ENCODE results near the gene FHL1.

The FHL1 gene

GRCh38 chrX:136209751-136210150 is 62.4 kb downstream of the FHL1 start:
- H3K27ac ChIP-seq (ENCODE audit: low read depth, low read length) = no peak overlapping the region
- H3K36me3 ChIP-seq (ENCODE audit: control insufficient read depth, insufficient read depth, low read length) = peaks cover 59% of the 10 kb centered on the region
- H3K9me3 ChIP-seq (ENCODE audit: control insufficient read depth, insufficient read depth, low read depth, low read length) = no peaks in the 10 kb centered on the region
- no peak overlapping the region for H3K9ac ChIP-seq (ENCODE audit: low read length)
- H3K27me3 ChIP-seq (ENCODE audit: control insufficient read depth, insufficient read depth, low read length) = no peaks in the 10 kb centered on the region
- H3K4me1 ChIP-seq (ENCODE audit: control insufficient read depth, insufficient read depth, low read length) = peaks cover 29% of the 10 kb centered on the region
- H3K4me3 ChIP-seq (ENCODE audit: low read depth, low read length) = no peak overlapping the region

GRCh38 chrX:136210243-136210642 is 62.9 kb downstream of the FHL1 start:
- Histone ChIP-seq H3K4me3 (ENCODE audit: low read depth, low read length) (no peak overlapping the region), H3K27me3 (ENCODE audit: control insufficient read depth, insufficient read depth, low read length) (no peaks in the 10 kb centered on the region), H3K27ac (ENCODE audit: low read depth, low read length) (no peak overlapping the region), H3K4me1 (ENCODE audit: control insufficient read depth, insufficient read depth, low read length) (peaks cover 24% of the 10 kb centered on the region), H3K9me3 (ENCODE audit: control insufficient read depth, insufficient read depth, low read depth, low read length) (no peaks in the 10 kb centered on the region), H3K9ac (ENCODE audit: low read length) (no peak overlapping the region), H3K36me3 (ENCODE audit: control insufficient read depth, insufficient read depth, low read length) (peaks cover 62% of the 10 kb centered on the region)

- no peak overlapping the region for H3K9ac ChIP-seq (ENCODE audit: low read length)
- no peaks in the 10 kb centered on the region for H3K27me3 ChIP-seq (ENCODE audit: control insufficient read depth, insufficient read depth, low read length)
- H3K27ac ChIP-seq (ENCODE audit: low read depth, low read length) = no peak overlapping the region
Observed at GRCh38 chrX:136210806-136211205, 63.5 kb downstream of the FHL1 start.

DNA sequence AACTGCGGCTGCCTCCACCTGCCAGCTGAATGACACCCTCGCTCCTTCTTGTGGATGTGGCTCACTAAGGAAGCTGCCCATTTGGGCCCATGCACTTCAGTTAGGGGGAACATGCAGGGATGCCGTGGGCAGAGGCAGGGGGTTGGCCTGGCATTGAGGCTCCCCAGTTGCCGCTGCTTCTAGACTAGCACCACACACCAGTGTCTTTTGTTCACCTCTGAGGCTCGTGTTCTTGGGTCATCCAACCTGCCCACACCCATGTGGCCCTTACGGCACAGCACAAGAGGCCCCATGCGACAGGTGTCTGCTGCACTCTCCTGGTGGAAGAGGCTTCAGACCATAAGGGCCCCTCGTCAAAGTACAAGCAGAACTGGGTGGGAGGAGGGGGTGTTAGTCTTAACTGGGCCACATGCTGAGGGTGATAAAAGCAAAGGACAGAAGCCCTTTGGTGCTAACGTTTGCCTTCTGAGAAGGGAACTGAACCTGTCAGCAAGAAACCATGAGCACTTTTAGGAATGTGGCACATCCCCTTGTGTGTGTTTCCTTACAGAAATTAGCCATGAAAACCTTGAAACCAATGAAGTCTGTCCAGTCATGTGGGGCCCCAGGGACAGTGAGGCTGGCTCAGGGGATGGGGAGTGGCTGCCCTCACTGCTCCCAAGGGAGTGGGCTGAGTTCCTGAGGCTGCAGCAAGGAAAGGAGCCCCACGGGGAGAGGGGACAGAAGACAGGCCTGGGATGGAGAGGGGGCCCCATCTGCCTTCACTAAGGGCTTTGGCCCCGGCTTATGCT is 64.6 kb downstream of the FHL1 start:
- H3K9me3 ChIP-seq (ENCODE audit: control insufficient read depth, insufficient read depth, low read depth, low read length) = no peaks in the 10 kb centered on the region
- H3K4me3 ChIP-seq (ENCODE audit: low read depth, low read length) = no peak overlapping the region
- no peaks in the 10 kb centered on the region for H3K27me3 ChIP-seq (ENCODE audit: control insufficient read depth, insufficient read depth, low read length)
- H3K27ac ChIP-seq (ENCODE audit: low read depth, low read length) = no peak overlapping the region
- peaks cover 59% of the 10 kb centered on the region for H3K36me3 ChIP-seq (ENCODE audit: control insufficient read depth, insufficient read depth, low read length)
- H3K9ac ChIP-seq (ENCODE audit: low read length) = no peak overlapping the region
- H3K4me1 ChIP-seq (ENCODE audit: control insufficient read depth, insufficient read depth, low read length) = peaks cover 12% of the 10 kb centered on the region; the same call in 1 of the 2 replicates

More at GRCh38 chrX:136210806-136211205, 63.5 kb downstream of the FHL1 start:
- Histone ChIP-seq H3K9me3 (ENCODE audit: control insufficient read depth, insufficient read depth, low read depth, low read length) (no peaks in the 10 kb centered on the region), H3K4me1 (ENCODE audit: control insufficient read depth, insufficient read depth, low read length) (peaks cover 18% of the 10 kb centered on the region), H3K4me3 (ENCODE audit: low read depth, low read length) (no peak overlapping the region), H3K36me3 (ENCODE audit: control insufficient read depth, insufficient read depth, low read length) (peaks cover 62% of the 10 kb centered on the region)

GRCh38 chrX:136212557-136213111 is 65.3 kb downstream of the FHL1 start:
- Histone ChIP-seq H3K9me3 (ENCODE audit: control insufficient read depth, insufficient read depth, low read depth, low read length) (no peaks in the 10 kb centered on the region), H3K27me3 (ENCODE audit: control insufficient read depth, insufficient read depth, low read length) (no peaks in the 10 kb centered on the region), H3K27ac (ENCODE audit: low read depth, low read length) (no peak overlapping the region), H3K4me1 (ENCODE audit: control insufficient read depth, insufficient read depth, low read length) (peaks cover 12% of the 10 kb centered on the region; the same call in 1 of the 2 replicates), H3K9ac (ENCODE audit: low read length) (no peak overlapping the region), H3K4me3 (ENCODE audit: low read depth, low read length) (no peak overlapping the region), H3K36me3 (ENCODE audit: control insufficient read depth, insufficient read depth, low read length) (peaks cover 61% of the 10 kb centered on the region)

DNA sequence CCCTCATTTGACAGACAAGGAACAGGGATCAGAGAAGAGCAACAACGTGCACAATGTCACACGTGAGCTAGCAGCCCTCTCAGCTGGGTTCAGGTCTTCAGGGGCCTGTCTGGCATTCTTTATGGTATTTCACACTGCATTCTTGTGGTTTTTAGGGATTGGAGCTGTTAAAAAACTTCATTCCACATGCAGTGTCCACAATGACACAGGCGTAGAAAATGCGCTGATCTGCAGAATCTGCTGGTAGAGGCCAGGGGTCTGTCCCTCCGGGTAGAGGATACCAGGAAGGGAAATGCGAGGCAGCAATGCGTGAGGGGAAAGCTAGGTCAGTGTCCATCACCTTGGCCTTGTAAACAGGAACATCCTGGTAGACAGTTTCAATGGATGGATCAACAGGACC is 67.2 kb downstream of the FHL1 start:
- H3K27ac ChIP-seq (ENCODE audit: low read depth, low read length) = no peak overlapping the region

DNA sequence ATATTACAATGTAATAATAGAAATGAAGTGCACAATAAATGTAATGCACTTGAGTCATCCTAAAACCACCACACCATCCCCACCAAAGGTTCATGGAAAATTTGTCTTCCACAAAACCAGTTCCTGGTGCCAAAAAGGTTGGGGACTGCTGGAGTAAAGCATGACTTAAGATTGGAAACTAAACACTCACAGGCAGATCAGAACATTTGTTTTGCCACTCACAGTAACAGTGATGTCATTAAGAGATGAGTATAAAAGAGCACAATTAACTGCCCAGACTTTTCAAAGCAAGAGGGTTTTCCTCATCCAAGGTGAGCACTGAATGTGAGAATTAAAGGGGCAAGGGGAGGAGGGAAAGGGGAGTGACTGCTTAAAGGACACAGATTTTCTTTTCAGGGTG is 68.2 kb downstream of the FHL1 start:
- H3K9me3 ChIP-seq (ENCODE audit: control insufficient read depth, insufficient read depth, low read depth, low read length) = no peaks in the 10 kb centered on the region
- H3K9ac ChIP-seq (ENCODE audit: low read length) = no peak overlapping the region
- no peak overlapping the region for H3K4me3 ChIP-seq (ENCODE audit: low read depth, low read length)
- H3K27me3 ChIP-seq (ENCODE audit: control insufficient read depth, insufficient read depth, low read length) = no peaks in the 10 kb centered on the region
- H3K36me3 ChIP-seq (ENCODE audit: control insufficient read depth, insufficient read depth, low read length) = peaks cover 65% of the 10 kb centered on the region
- H3K4me1 ChIP-seq (ENCODE audit: control insufficient read depth, insufficient read depth, low read length) = peaks cover 9% of the 10 kb centered on the region; the same call in 1 of the 2 replicates
- H3K27ac ChIP-seq (ENCODE audit: low read depth, low read length) = no peak overlapping the region

More for the DNA sequence above, 67.2 kb downstream of the FHL1 start:
- Histone ChIP-seq H3K36me3 (ENCODE audit: control insufficient read depth, insufficient read depth, low read length) (peaks cover 64% of the 10 kb centered on the region), H3K9me3 (ENCODE audit: control insufficient read depth, insufficient read depth, low read depth, low read length) (no peaks in the 10 kb centered on the region), H3K4me1 (ENCODE audit: control insufficient read depth, insufficient read depth, low read length) (peaks cover 9% of the 10 kb centered on the region; the same call in 1 of the 2 replicates), H3K9ac (ENCODE audit: low read length) (no peak overlapping the region), H3K4me3 (ENCODE audit: low read depth, low read length) (no peak overlapping the region), H3K27me3 (ENCODE audit: control insufficient read depth, insufficient read depth, low read length) (no peaks in the 10 kb centered on the region)

DNA sequence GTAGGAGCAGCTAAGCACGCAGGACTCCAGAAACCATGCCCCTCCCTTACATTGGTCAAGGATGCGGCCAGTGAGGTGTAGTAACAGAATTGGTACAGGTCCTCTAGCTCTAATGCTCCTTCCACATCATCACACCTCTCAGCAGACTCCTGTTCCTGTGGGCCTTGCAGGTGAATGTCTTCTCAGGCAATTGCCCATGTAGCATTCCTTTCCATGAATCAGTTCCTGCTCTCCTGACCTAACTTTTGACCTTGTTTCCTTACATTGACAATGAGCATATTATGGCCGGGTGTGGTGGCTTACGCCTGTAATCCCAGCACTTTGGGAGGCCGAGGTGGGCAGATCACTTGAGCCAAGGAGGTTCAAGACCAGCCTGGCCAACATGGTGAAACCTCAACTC is 72.6 kb downstream of the FHL1 start:
- Histone ChIP-seq H3K27me3 (ENCODE audit: control insufficient read depth, insufficient read depth, low read length) (no peaks in the 10 kb centered on the region), H3K36me3 (ENCODE audit: control insufficient read depth, insufficient read depth, low read length) (peaks cover 78% of the 10 kb centered on the region), H3K4me1 (ENCODE audit: control insufficient read depth, insufficient read depth, low read length) (no peaks in the 10 kb centered on the region), H3K27ac (ENCODE audit: low read depth, low read length) (no peak overlapping the region), H3K4me3 (ENCODE audit: low read depth, low read length) (no peak overlapping the region), H3K9me3 (ENCODE audit: control insufficient read depth, insufficient read depth, low read depth, low read length) (no peaks in the 10 kb centered on the region), H3K9ac (ENCODE audit: low read length) (no peak overlapping the region)

DNA sequence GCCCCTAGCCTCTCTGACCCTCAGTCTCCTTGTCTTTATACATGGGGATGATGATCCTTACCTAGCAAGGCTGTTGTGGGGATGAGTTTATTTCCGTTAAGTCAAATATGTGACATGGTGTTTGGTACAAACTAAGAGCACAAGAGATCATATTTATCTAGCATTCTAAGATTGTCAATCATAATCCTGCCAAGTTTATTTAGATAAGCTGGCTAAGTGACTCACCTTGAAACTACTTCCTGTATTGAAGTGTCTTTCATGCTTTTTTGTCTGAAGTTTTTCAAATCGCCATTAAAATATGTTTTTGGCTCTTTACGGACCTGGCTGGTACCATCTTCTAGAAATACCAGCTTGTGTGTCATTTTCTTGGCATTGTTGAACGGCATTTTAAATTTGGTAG is 73.2 kb downstream of the FHL1 start:
- H3K4me3 ChIP-seq (ENCODE audit: low read depth, low read length) = no peak overlapping the region
- no peaks in the 10 kb centered on the region for H3K9me3 ChIP-seq (ENCODE audit: control insufficient read depth, insufficient read depth, low read depth, low read length)
- peaks cover 83% of the 10 kb centered on the region for H3K36me3 ChIP-seq (ENCODE audit: control insufficient read depth, insufficient read depth, low read length)
- H3K9ac ChIP-seq (ENCODE audit: low read length) = no peak overlapping the region
- no peaks in the 10 kb centered on the region for H3K27me3 ChIP-seq (ENCODE audit: control insufficient read depth, insufficient read depth, low read length)
- H3K27ac ChIP-seq (ENCODE audit: low read depth, low read length) = no peak overlapping the region
- no peaks in the 10 kb centered on the region for H3K4me1 ChIP-seq (ENCODE audit: control insufficient read depth, insufficient read depth, low read length)

DNA sequence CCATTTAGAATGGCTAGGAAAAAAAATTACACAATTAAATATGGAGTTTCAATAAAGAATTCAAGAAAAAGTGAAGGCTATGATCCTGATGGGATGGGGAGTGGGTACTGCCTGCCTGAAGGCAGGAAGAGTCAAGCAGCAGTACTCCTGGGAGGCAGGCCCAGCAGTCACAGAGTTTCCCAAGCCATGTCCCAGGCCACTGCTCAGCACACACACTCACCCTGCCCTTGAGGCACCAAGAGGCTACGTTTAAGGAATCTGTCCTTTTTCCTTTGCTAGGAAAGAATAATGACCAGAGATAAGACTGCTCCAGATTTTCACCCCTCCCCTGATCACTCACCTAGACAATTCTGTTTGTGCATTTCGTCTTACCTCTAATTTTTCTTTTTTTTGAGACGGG is 73.6 kb downstream of the FHL1 start:
- no peaks in the 10 kb centered on the region for H3K4me1 ChIP-seq (ENCODE audit: control insufficient read depth, insufficient read depth, low read length)
- H3K4me3 ChIP-seq (ENCODE audit: low read depth, low read length) = no peak overlapping the region
- H3K9me3 ChIP-seq (ENCODE audit: control insufficient read depth, insufficient read depth, low read depth, low read length) = no peaks in the 10 kb centered on the region
- H3K27me3 ChIP-seq (ENCODE audit: control insufficient read depth, insufficient read depth, low read length) = no peaks in the 10 kb centered on the region
- no peak overlapping the region for H3K27ac ChIP-seq (ENCODE audit: low read depth, low read length)
- H3K9ac ChIP-seq (ENCODE audit: low read length) = no peak overlapping the region
- H3K36me3 ChIP-seq (ENCODE audit: control insufficient read depth, insufficient read depth, low read length) = peaks cover 87% of the 10 kb centered on the region

DNA sequence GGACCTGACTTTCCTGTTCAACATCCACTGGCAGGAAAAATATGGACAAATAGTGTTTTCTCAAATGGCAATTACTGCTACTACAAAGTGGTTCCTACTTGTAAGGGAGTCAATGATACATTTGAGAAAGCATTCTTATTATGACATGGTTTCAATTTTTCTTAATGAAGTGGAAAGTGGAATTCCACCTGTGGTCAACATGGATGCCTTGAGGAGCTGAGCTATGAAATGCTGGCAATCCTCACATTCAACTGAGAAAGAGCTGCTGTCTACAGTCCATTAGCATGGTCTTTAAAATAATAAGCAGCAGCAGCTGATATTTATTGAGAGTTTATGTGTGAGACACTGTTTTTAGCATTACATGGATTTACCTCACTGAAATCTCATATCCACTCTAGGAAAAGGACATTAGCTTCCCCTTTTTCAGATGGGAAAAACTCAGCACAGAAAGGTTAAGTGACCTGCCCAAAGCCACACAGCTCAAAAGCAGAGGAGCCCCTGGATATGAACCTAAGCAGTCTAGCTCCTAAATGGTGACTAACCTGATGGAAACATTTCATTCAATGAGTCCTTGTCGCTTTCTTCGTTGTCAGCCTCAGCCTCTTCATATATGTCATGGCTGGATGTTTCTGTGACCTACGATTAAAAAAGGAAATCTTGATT is 74.6 kb downstream of the FHL1 start:
- Histone ChIP-seq H3K9ac (ENCODE audit: low read length) (no peak overlapping the region), H3K27ac (ENCODE audit: low read depth, low read length) (no peak overlapping the region), H3K9me3 (ENCODE audit: control insufficient read depth, insufficient read depth, low read depth, low read length) (no peaks in the 10 kb centered on the region), H3K27me3 (ENCODE audit: control insufficient read depth, insufficient read depth, low read length) (no peaks in the 10 kb centered on the region), H3K36me3 (ENCODE audit: control insufficient read depth, insufficient read depth, low read length) (peaks cover 93% of the 10 kb centered on the region), H3K4me3 (ENCODE audit: low read depth, low read length) (no peak overlapping the region), H3K4me1 (ENCODE audit: control insufficient read depth, insufficient read depth, low read length) (no peaks in the 10 kb centered on the region)
